Measurements from ENCODE around the gene KIR3DL3. TPM values are rescaled to one million over a fixed set of nuclear protein-coding genes. Genes with fewer than 3 reads are reported as not detected.
"Not testable (repeated sequence)": the region's sequence is repeated elsewhere in the genome, so short reads cannot be mapped to it uniquely, and the experiment has no call there.

The KIR3DL3 gene
- total RNA-seq, 1 experiment from 2014 or later: not detected

- DNase-seq (ENCODE audit: low read depth): peak; percentile 98
- in situ Hi-C loops (cut with HindIII; ENCODE audit: low pct_unique_long_range_greater_than_20kb, low sequenced_read_pairs): not testable (repeated sequence)
These were observed 47.0 kb downstream of the KIR3DL3 start for GRCh38 chr19:54771018-54771960.

- DNase-seq (ENCODE audit: low read depth); in situ Hi-C loops (cut with HindIII; ENCODE audit: low pct_unique_long_range_greater_than_20kb, low sequenced_read_pairs): not testable (repeated sequence)
These were observed 48.4 kb downstream of the KIR3DL3 start for GRCh38 chr19:54772666-54773065.

- DNase-seq (ENCODE audit: low read depth); in situ Hi-C loops (cut with HindIII; ENCODE audit: low pct_unique_long_range_greater_than_20kb, low sequenced_read_pairs): not testable (repeated sequence)
These were observed 51.0 kb downstream of the KIR3DL3 start for GRCh38 chr19:54775095-54775815.

GRCh38 chr19:54775830-54776229 is 51.6 kb downstream of the KIR3DL3 start:
- in situ Hi-C loops (cut with HindIII; ENCODE audit: low pct_unique_long_range_greater_than_20kb, low sequenced_read_pairs); DNase-seq (ENCODE audit: low read depth): not testable (repeated sequence)

GRCh38 chr19:54777851-54778250 is 53.6 kb downstream of the KIR3DL3 start:
- DNase-seq (ENCODE audit: low read depth); in situ Hi-C loops (cut with HindIII; ENCODE audit: low pct_unique_long_range_greater_than_20kb, low sequenced_read_pairs): not testable (repeated sequence)

- in situ Hi-C loops (cut with HindIII; ENCODE audit: low pct_unique_long_range_greater_than_20kb, low sequenced_read_pairs); DNase-seq (ENCODE audit: low read depth): not testable (repeated sequence)
These were observed 54.7 kb downstream of the KIR3DL3 start for GRCh38 chr19:54778896-54779295.

- in situ Hi-C loops (cut with HindIII; ENCODE audit: low pct_unique_long_range_greater_than_20kb, low sequenced_read_pairs); DNase-seq (ENCODE audit: low read depth): not testable (repeated sequence)
These were observed 58.7 kb downstream of the KIR3DL3 start for GRCh38 chr19:54782916-54783315.

Other genes starting within 250 kb of the KIR3DL3 start
- gene LAIR2, start 221.6 kb upstream of the KIR3DL3 start, total RNA-seq (2014; rRNA removed; shearing (Covaris generic); ENCODE audit: low replicate concordance): not detected in 2 replicates
- not detected in 2 replicates for gene LILRA2, start 150.7 kb upstream of the KIR3DL3 start, total RNA-seq (2014; rRNA removed; shearing (Covaris generic); ENCODE audit: low replicate concordance)
- gene LILRA1, start 130.8 kb upstream of the KIR3DL3 start, total RNA-seq (2014; rRNA removed; shearing (Covaris generic); ENCODE audit: low replicate concordance): not detected in 2 replicates
- not detected in 2 replicates for gene LILRB1, start 94.0 kb upstream of the KIR3DL3 start, total RNA-seq (2014; rRNA removed; shearing (Covaris generic); ENCODE audit: low replicate concordance)
- not detected in 2 replicates for gene LILRB4, start 61.5 kb upstream of the KIR3DL3 start, total RNA-seq (2014; rRNA removed; shearing (Covaris generic); ENCODE audit: low replicate concordance)
- gene KIR2DL3, start 14.1 kb downstream of the KIR3DL3 start, total RNA-seq (2014; rRNA removed; shearing (Covaris generic); ENCODE audit: low replicate concordance): not detected in 2 replicates
- not detected in 2 replicates for gene KIR2DL1, start 45.4 kb downstream of the KIR3DL3 start, total RNA-seq (2014; rRNA removed; shearing (Covaris generic); ENCODE audit: low replicate concordance)
- gene KIR2DL4, start 79.2 kb downstream of the KIR3DL3 start, total RNA-seq (2014; rRNA removed; shearing (Covaris generic); ENCODE audit: low replicate concordance): not detected in 2 replicates
- not detected in 2 replicates for gene KIR3DL1, start 92.0 kb downstream of the KIR3DL3 start, total RNA-seq (2014; rRNA removed; shearing (Covaris generic); ENCODE audit: low replicate concordance)
- gene KIR2DS4, start 108.2 kb downstream of the KIR3DL3 start, total RNA-seq (2014; rRNA removed; shearing (Covaris generic); ENCODE audit: low replicate concordance): not detected in 2 replicates
- not detected in 2 replicates for gene KIR3DL2, start 126.0 kb downstream of the KIR3DL3 start, total RNA-seq (2014; rRNA removed; shearing (Covaris generic); ENCODE audit: low replicate concordance)
- not detected in 2 replicates for gene FCAR, start 149.8 kb downstream of the KIR3DL3 start, total RNA-seq (2014; rRNA removed; shearing (Covaris generic); ENCODE audit: low replicate concordance)
- not detected in 2 replicates for gene NCR1, start 181.7 kb downstream of the KIR3DL3 start, total RNA-seq (2014; rRNA removed; shearing (Covaris generic); ENCODE audit: low replicate concordance)
- gene NLRP7, start 223.1 kb downstream of the KIR3DL3 start, total RNA-seq (2014; rRNA removed; shearing (Covaris generic); ENCODE audit: low replicate concordance): not detected in 2 replicates
- gene NLRP2, start 241.9 kb downstream of the KIR3DL3 start, total RNA-seq (2014; rRNA removed; shearing (Covaris generic); ENCODE audit: low replicate concordance): 0.20 and 0.47 TPM in 2 replicates

Data from Caki2 (cell line).